K562 (cell line): Measurements from ENCODE around the gene HSPA4. TPM values are rescaled to one million over a fixed set of nuclear protein-coding genes. Genes with fewer than 3 reads are reported as not detected.
A peak's percentile ranks its signal among the peaks of the same experiment; 100 is the strongest.

Source experiments
- ATAC-seq: fragments of 200-7000 bp; cut with Tn5 transposase; 3 replicates; pipeline ENCODE4 v1.9.1; 2020; ENCODE audit warnings: moderate library complexity
- BruUV-seq: library from RNA; stranded (reverse); fragments of 400-500 nt; replicated peaks from 2 replicates; lab custom pipeline; 2021; lab: Mats Ljungman, UMichigan
- CTCF ChIA-PET: fragments of 300-600 bp; formaldehyde crosslinking; extraction: SDS; loops from one replicate; lab custom pipeline; 2021; ENCODE audit warnings: low intra/inter-chr PET ratio; lab: Yijun Ruan, JAX
- POLR2A ChIA-PET: fragments of 300-600, 350-650 bp; sonication (Branson Sonifier 250); formaldehyde crosslinking; extraction: SDS; loops from one replicate; lab custom pipeline; 2021; ENCODE audit warnings: antibody characterized with exemption, inconsistent platforms; lab: Yijun Ruan, JAX
- DNase-seq, 4 experiments: peaks; one replicate each; pipeline versions ENCODE4 v3.0.0 to v3.0.0-alpha.2; 2011 to 2018; ENCODE audit warnings: low spot score in 3 of 4, mixed read lengths in 3 of 4; ENCODE audit errors: extremely low read depth in 1 of 4
- FAIRE-seq: peaks from 2 replicates; lab custom pipeline; 2011; peaks lifted over from hg19 to GRCh38; lab: Jason Lieb, UNC
- H2AFZ ChIP-seq: 2 replicates; pipeline ENCODE4 v1.6.0; 2011; ENCODE audit warnings: low read depth, low read length, control low read depth, inconsistent platforms
- H3K27ac ChIP-seq: fragments of 200-600 bp; 3 replicates; pipeline ENCODE4 v1.8.0; 2011; ENCODE audit warnings: low read depth, mild to moderate bottlenecking, control low read depth, inconsistent platforms, low read length, moderate library complexity, mixed read lengths; ENCODE audit errors: extremely low read depth
- H3K27me3 ChIP-seq, 2 experiments: fragments of 300-600 bp in 1 of 2; 2 replicates in 1 of 2; 3 replicates in 1 of 2; pipeline versions ENCODE4 v1.6.0 to v1.8.0; 2011; ENCODE audit warnings: inconsistent platforms in 2 of 2, low read length in 2 of 2, mild to moderate bottlenecking in 1 of 2, mixed read lengths in 1 of 2, moderate library complexity in 1 of 2; ENCODE audit not compliant: control insufficient read depth in 2 of 2, insufficient read depth in 2 of 2
- H3K36me3 ChIP-seq: fragments of 300-600 bp; 3 replicates; pipeline ENCODE4 v1.8.0; 2011; ENCODE audit warnings: mild to moderate bottlenecking, low read length, inconsistent platforms; ENCODE audit not compliant: control insufficient read depth, insufficient read depth
- H3K4me1 ChIP-seq, 2 experiments: fragments of 200-600 bp in 1 of 2; replicated peaks in 1 of 2; 2 replicates in 1 of 2; 3 replicates in 1 of 2; pipeline versions ENCODE4 v1.5.1 to v1.8.0; 2011; ENCODE audit warnings: inconsistent platforms in 2 of 2, low read length in 2 of 2, mild to moderate bottlenecking in 1 of 2, mixed read lengths in 1 of 2, moderate library complexity in 1 of 2; ENCODE audit not compliant: control insufficient read depth in 2 of 2, insufficient read depth in 2 of 2
- H3K4me2 ChIP-seq: 2 replicates; pipeline ENCODE4 v1.6.1; 2011; ENCODE audit warnings: low read length, control low read depth, inconsistent platforms, mixed read lengths; ENCODE audit not compliant: insufficient read depth
- H3K4me3 ChIP-seq: fragments of 200-600 bp; sonication (generic), shearing (Covaris generic); 2 replicates; pipeline ENCODE4 v1.5.1; 2016; ENCODE audit warnings: control low read depth, inconsistent platforms
- H3K79me2 ChIP-seq: fragments of 200-600 bp; 3 replicates; pipeline ENCODE4 v1.8.0; 2011; ENCODE audit warnings: low read length, inconsistent platforms; ENCODE audit not compliant: control insufficient read depth, insufficient read depth
- H3K9ac ChIP-seq, 2 experiments: 2 replicates each; pipeline versions ENCODE4 v1.6.0 to v1.6.1; 2011; ENCODE audit warnings: low read depth in 2 of 2, low read length in 2 of 2, control low read depth in 1 of 2, inconsistent platforms in 1 of 2, mild to moderate bottlenecking in 1 of 2, mixed read lengths in 1 of 2; ENCODE audit not compliant: insufficient read depth in 1 of 2
- H3K9me1 ChIP-seq: one replicate; pipeline ENCODE4 v1.6.0; 2011; ENCODE audit warnings: inconsistent platforms, mild to moderate bottlenecking, low read length, moderate library complexity; ENCODE audit not compliant: control insufficient read depth, insufficient read depth
- H3K9me3 ChIP-seq: replicated peaks from 2 replicates; pipeline ENCODE4 v1.5.1; 2011; ENCODE audit warnings: low read depth, low read length, inconsistent platforms; ENCODE audit not compliant: control insufficient read depth, insufficient read depth
- H4K20me1 ChIP-seq: replicated peaks from 2 replicates; pipeline ENCODE4 v1.6.1; 2011; ENCODE audit warnings: low read length, inconsistent platforms, mixed read lengths; ENCODE audit not compliant: control insufficient read depth, insufficient read depth
- ATF7 ChIP-seq: fragments of 450-650 bp; IDR thresholded peaks from 2 replicates; pipeline ENCODE4 v1.7.1; 2014; ENCODE audit warnings: mild to moderate bottlenecking, moderate library complexity
- GABPA ChIP-seq: fragments of 200-800 bp; sonication (Bioruptor generic); conservative IDR thresholded peaks from 2 replicates; pipeline ENCODE4 v1.6.1; 2016; ENCODE audit warnings: low read depth, missing genetic modification characterization, missing compliant biosample characterization
- GABPB1 ChIP-seq: sonication (generic); formaldehyde crosslinking; IDR thresholded peaks from 2 replicates; pipeline ENCODE4 v1.8.0; 2022; ENCODE audit warnings: mild to moderate bottlenecking, missing genetic modification reagents
- ILK ChIP-seq: fragments of 450-650 bp; IDR thresholded peaks from 2 replicates; pipeline ENCODE4 v1.6.1; 2016; ENCODE audit warnings: missing genetic modification characterization, low read depth, mild to moderate bottlenecking, missing compliant biosample characterization, moderate library complexity, borderline replicate concordance
- RB1 ChIP-seq: fragments of 450-650 bp; IDR thresholded peaks from 2 replicates; pipeline ENCODE4 v1.6.1; 2017; ENCODE audit warnings: low read depth, mild to moderate bottlenecking
- RFX5 ChIP-seq: IDR thresholded peaks from 2 replicates; pipeline ENCODE4 v1.6.1; 2011; ENCODE audit warnings: low read depth, mild to moderate bottlenecking, improper control_type of control experiment, low read length
- TAF9B ChIP-seq: fragments of 450-650 bp; IDR thresholded peaks from 2 replicates; pipeline ENCODE4 v1.6.1; 2018; ENCODE audit warnings: mild to moderate bottlenecking; ENCODE audit not compliant: partially characterized antibody
- ZBTB40 ChIP-seq, 2 experiments: fragments of 450-650 bp in 1 of 2; sonication (generic) in 1 of 2; formaldehyde crosslinking in 1 of 2; IDR thresholded peaks; 2 replicates each; pipeline versions ENCODE4 v1.7.1 to v1.9.0; 2016 to 2022; ENCODE audit warnings: inconsistent platforms in 1 of 2, mild to moderate bottlenecking in 1 of 2, missing genetic modification reagents in 1 of 2
- ZKSCAN1 ChIP-seq: fragments of 150-350 bp; IDR thresholded peaks from 2 replicates; pipeline ENCODE4 v1.6.1; 2016; ENCODE audit warnings: low read depth, low read length
- ZNF644 ChIP-seq: fragments of 200-800 bp; sonication (Bioruptor generic); IDR thresholded peaks from 2 replicates; pipeline ENCODE4 v1.6.1; 2016; ENCODE audit warnings: low read depth, missing genetic modification characterization, missing compliant biosample characterization
- WGBS: fragments of 100-300 bp; shearing (Covaris generic); methylation state at CpG from one replicate; pipeline ENCODE4 v1.1.6; 2016; ENCODE audit warnings: low coverage, mixed read lengths; ENCODE audit not compliant: insufficient coverage; ENCODE audit errors: missing lambda C conversion rate; 5-methylcytosine and 5-hydroxymethylcytosine counted together
- in situ Hi-C: fragments of 300-500 bp; cut with MboI; formaldehyde crosslinking; loops from 4 replicates; pipeline ENCODE4 v1.15.0; 2018; ENCODE audit warnings: inconsistent platforms, mixed read lengths
- intact Hi-C: fragments of 100-400 bp; cut with micrococcal nuclease; formaldehyde crosslinking; loops from 2 replicates; pipeline ENCODE4 v1.14.2; 2022
- polyA plus RNA-seq, 8 experiments: library from polyadenylated mRNA; depleted of rRNA in 4 of 8; stranded (reverse) in 5 of 8; unstranded in 3 of 8; fragments of >200 nt; fragmentation: Nextera tagmentation in 2 of 8; fragmentation: Illumina TruSeq in 1 of 8; extraction: Ambion mirVana in 2 of 8; extraction: Trizol in 1 of 8; gene quantifications; 2 replicates each; pipeline versions ENCODE4 v1.2.1 to v1.2.3, GENCODE V29; 2011 to 2014; ENCODE audit warnings: inconsistent platforms in 1 of 8, missing spikeins in 1 of 8
- total RNA-seq, 7 experiments: library from RNA; depleted of rRNA in 6 of 7; stranded (reverse); fragments of >200 nt in 6 of 7; fragmentation: Illumina TruSeq in 2 of 7; extraction: Trizol in 2 of 7; gene quantifications; 2 replicates each; pipeline versions ENCODE4 v1.2.1 to v1.2.3, GENCODE V29; 2011 to 2021; ENCODE audit warnings: low replicate concordance in 1 of 7
- TF ChIP-seq, protein P1 (sequence below): fragments of 450-650 bp; formaldehyde crosslinking; IDR thresholded peaks from 2 replicates; pipeline ENCODE4 v1.4.0; 2022; ENCODE audit warnings: missing genetic modification characterization

The HSPA4 gene
- total and polyA plus RNA-seq, 9 of the 15 experiments (the other 6 are each of a cell fraction or from before 2014, with no cell fraction given) = 90.3 to 286 (median 148) TPM

- Histone ChIP-seq H3K9ac (no peak overlapping the region), H3K27me3 (peaks cover 29% of the 10 kb centered on the region in 2 experiments), H3K9me1 (no peaks in the 10 kb centered on the region), H3K79me2 (no peaks in the 10 kb centered on the region), H4K20me1 (no peaks in the 10 kb centered on the region), H2AFZ (no peak overlapping the region), H3K4me1 (no peaks in the 10 kb centered on the region), H3K36me3 (no peaks in the 10 kb centered on the region), H3K4me3 (no peak overlapping the region), H3K27ac (no peak overlapping the region), H3K4me2 (no peak overlapping the region), H3K9me3 (no peaks in the 10 kb centered on the region)
- ATAC-seq (no peak; the same call in 2 of the 3 replicates), FAIRE-seq (no peak), DNase-seq (no peak)
- ChIA-PET POLR2A (interaction anchor here (0.6 kb wide), 1 partner anchor 80 kb away, joined by 3 read pairs; no protein-coding TSS in a partner anchor), CTCF (interaction anchor here (1.6 kb wide), 1 partner anchor 96 kb away, joined by 3 read pairs; no protein-coding TSS in a partner anchor)
- BruUV-seq = no TSS peak
- in situ Hi-C loops (no loop called here), intact Hi-C loops (no loop called here)
- WGBS = 9% methylated on average over 6 of the region's 6 CpGs
- TF ChIP-seq, protein P1, sequence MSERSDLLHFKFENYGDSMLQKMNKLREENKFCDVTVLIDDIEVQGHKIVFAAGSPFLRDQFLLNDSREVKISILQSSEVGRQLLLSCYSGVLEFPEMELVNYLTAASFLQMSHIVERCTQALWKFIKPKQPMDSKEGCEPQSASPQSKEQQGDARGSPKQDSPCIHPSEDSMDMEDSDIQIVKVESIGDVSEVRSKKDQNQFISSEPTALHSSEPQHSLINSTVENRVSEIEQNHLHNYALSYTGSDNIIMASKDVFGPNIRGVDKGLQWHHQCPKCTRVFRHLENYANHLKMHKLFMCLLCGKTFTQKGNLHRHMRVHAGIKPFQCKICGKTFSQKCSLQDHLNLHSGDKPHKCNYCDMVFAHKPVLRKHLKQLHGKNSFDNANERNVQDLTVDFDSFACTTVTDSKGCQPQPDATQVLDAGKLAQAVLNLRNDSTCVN (CRISPR knock-in tag) = no peak
- TF ChIP-seq RB1 (no peak), ZNF644 (no peak), ILK (no peak), ATF7 (no peak), RFX5 (no peak), ZBTB40 (IDR thresholded peaks at IDR 0.05) (peak; percentile 63), ZBTB40 (CRISPR knock-in tag; IDR thresholded peaks at IDR 0.05) (no peak), ZKSCAN1 (no peak), GABPA (tag) (0 out of 2 replicates have a peak, but pooled peaks have one; percentile 36), TAF9B (no peak), GABPB1 (peak; percentile 46; the same call in 1 of the 2 replicates)
Measured at GRCh38 chr5:133150909-133151544, 99.2 kb downstream of the HSPA4 start.
